22Rv1 (cell line): ENCODE results near the gene SATB1.

Source experiments
- ZFX ChIP-seq: fragments of 450-650 bp; IDR thresholded peaks from 2 replicates; pipeline ENCODE4 v1.6.1; 2017; ENCODE audit warnings: antibody characterized with exemption, borderline replicate concordance
- TF ChIP-seq, protein P1 (sequence below): fragments of 450-650 bp; IDR thresholded peaks from 2 replicates; pipeline ENCODE4 v1.5.1; 2017; ENCODE audit warnings: mild to moderate bottlenecking

DNA sequence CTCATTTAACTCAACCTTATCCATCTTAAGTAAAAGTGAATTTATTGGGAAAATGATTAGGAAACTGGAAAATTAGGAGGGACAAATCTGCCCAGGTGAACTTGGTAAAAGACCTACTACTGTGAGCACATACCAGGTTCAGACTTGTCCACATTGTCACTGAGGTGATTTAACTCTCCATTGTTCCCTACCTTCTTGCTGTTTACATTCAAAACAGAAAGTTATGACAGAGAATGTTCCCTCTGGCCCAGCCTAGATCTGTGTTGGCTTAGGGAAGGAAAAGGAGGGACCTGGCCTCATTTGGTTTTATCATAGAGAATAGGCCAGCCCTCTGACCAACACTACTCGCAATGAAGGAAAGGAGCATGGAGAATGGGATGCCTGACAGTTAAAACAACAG is 117.6 kb downstream of the SATB1 start:
- TF ChIP-seq, protein P1, sequence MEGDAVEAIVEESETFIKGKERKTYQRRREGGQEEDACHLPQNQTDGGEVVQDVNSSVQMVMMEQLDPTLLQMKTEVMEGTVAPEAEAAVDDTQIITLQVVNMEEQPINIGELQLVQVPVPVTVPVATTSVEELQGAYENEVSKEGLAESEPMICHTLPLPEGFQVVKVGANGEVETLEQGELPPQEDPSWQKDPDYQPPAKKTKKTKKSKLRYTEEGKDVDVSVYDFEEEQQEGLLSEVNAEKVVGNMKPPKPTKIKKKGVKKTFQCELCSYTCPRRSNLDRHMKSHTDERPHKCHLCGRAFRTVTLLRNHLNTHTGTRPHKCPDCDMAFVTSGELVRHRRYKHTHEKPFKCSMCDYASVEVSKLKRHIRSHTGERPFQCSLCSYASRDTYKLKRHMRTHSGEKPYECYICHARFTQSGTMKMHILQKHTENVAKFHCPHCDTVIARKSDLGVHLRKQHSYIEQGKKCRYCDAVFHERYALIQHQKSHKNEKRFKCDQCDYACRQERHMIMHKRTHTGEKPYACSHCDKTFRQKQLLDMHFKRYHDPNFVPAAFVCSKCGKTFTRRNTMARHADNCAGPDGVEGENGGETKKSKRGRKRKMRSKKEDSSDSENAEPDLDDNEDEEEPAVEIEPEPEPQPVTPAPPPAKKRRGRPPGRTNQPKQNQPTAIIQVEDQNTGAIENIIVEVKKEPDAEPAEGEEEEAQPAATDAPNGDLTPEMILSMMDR: no peak
- no peak for TF ChIP-seq ZFX
